Ishikawa (cell line): ENCODE measurements around the gene EIF4H.

Source experiments
- CEBPB ChIP-seq: IDR thresholded peaks from 2 replicates; pipeline ENCODE4 v1.6.1; 2012
- CREB1 ChIP-seq: IDR thresholded peaks from 2 replicates; pipeline ENCODE4 v1.6.1; 2012; ENCODE audit warnings: low read depth
- EGR1 ChIP-seq: IDR thresholded peaks from 2 replicates; pipeline ENCODE4 v1.6.1; 2012
- EP300 ChIP-seq: IDR thresholded peaks from 2 replicates; pipeline ENCODE4 v1.6.1; 2012; ENCODE audit warnings: borderline replicate concordance
- FOXM1 ChIP-seq: IDR thresholded peaks from 2 replicates; pipeline ENCODE4 v1.6.1; 2012; ENCODE audit warnings: low read depth, borderline replicate concordance
- NFIC ChIP-seq: IDR thresholded peaks from 2 replicates; pipeline ENCODE4 v1.6.1; 2012
- RAD21 ChIP-seq: IDR thresholded peaks from 2 replicates; pipeline ENCODE4 v1.6.1; 2012; ENCODE audit warnings: low read depth
- TAF1 ChIP-seq: IDR thresholded peaks from 2 replicates; pipeline ENCODE4 v1.6.1; 2012; ENCODE audit warnings: low read depth, mild to moderate bottlenecking
- TCF12 ChIP-seq: IDR thresholded peaks from 2 replicates; pipeline ENCODE4 v1.6.1; 2012; ENCODE audit warnings: low read depth
- TEAD4 ChIP-seq: IDR thresholded peaks from 2 replicates; pipeline ENCODE4 v1.6.1; 2012
- YY1 ChIP-seq: IDR thresholded peaks from 2 replicates; pipeline ENCODE4 v1.6.1; 2012; ENCODE audit warnings: low read depth
- ZBTB7A ChIP-seq: IDR thresholded peaks from 2 replicates; pipeline ENCODE4 v1.6.1; 2012; ENCODE audit warnings: low read depth
- TF ChIP-seq, protein P1 (sequence below): IDR thresholded peaks from 2 replicates; pipeline ENCODE4 v1.6.1; 2012
- TF ChIP-seq, protein P2 (sequence below): IDR thresholded peaks from 2 replicates; pipeline ENCODE4 v1.6.1; 2012; ENCODE audit warnings: low read depth, mild to moderate bottlenecking
- TF ChIP-seq, protein P3 (sequence below): IDR thresholded peaks from 2 replicates; pipeline ENCODE4 v1.6.1; 2012

EIF4H gene

DNA sequence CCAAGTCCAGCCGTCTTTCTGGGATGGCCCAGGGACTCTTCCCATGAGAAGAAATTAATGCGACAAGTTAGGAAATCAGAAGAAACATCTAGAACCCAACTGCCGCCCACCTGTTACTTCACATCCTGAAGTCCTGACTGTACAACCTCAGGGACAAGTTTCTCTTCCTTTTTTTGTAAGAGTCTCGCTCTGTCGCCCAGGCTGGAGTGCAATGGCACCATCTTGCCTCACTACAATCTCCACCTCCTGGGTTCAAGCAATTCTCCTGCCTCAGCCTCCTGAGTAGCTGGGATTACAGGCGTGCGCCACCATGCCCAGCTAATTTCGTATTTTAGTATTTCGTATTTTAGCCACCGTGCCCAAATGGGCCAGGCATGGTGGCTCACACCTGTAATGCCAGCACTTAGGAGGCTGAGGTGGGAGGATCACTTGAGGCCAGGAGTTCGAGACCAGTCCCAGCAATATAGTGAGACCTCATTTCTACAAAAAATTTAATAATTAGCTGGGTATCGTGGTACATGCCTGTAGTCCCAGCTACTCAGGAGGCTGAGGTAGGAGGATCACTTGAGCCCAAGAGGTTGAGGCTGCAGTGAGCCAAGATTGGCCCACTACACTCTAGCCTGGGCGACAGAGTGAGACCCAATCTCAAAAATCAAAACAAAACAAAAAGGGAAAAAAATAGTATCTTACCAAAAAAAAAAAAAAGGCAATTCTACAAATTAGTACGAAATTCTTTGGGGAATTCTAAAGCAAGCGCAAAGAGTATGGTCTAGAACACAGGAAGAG lies 56.5 kb downstream of the EIF4H start:
- no peak for TF ChIP-seq NFIC
- TF ChIP-seq, protein P1, sequence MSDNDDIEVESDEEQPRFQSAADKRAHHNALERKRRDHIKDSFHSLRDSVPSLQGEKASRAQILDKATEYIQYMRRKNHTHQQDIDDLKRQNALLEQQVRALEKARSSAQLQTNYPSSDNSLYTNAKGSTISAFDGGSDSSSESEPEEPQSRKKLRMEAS = no peak
- TF ChIP-seq TAF1 = no peak
- no peak for TF ChIP-seq ZBTB7A
- TF ChIP-seq TEAD4 = no peak
- TF ChIP-seq, protein P2, sequence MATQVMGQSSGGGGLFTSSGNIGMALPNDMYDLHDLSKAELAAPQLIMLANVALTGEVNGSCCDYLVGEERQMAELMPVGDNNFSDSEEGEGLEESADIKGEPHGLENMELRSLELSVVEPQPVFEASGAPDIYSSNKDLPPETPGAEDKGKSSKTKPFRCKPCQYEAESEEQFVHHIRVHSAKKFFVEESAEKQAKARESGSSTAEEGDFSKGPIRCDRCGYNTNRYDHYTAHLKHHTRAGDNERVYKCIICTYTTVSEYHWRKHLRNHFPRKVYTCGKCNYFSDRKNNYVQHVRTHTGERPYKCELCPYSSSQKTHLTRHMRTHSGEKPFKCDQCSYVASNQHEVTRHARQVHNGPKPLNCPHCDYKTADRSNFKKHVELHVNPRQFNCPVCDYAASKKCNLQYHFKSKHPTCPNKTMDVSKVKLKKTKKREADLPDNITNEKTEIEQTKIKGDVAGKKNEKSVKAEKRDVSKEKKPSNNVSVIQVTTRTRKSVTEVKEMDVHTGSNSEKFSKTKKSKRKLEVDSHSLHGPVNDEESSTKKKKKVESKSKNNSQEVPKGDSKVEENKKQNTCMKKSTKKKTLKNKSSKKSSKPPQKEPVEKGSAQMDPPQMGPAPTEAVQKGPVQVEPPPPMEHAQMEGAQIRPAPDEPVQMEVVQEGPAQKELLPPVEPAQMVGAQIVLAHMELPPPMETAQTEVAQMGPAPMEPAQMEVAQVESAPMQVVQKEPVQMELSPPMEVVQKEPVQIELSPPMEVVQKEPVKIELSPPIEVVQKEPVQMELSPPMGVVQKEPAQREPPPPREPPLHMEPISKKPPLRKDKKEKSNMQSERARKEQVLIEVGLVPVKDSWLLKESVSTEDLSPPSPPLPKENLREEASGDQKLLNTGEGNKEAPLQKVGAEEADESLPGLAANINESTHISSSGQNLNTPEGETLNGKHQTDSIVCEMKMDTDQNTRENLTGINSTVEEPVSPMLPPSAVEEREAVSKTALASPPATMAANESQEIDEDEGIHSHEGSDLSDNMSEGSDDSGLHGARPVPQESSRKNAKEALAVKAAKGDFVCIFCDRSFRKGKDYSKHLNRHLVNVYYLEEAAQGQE = no peak
- no peak for TF ChIP-seq EGR1
- TF ChIP-seq RAD21 = no peak
- TF ChIP-seq EP300 = no peak
- no peak for TF ChIP-seq FOXM1
- TF ChIP-seq, protein P3, sequence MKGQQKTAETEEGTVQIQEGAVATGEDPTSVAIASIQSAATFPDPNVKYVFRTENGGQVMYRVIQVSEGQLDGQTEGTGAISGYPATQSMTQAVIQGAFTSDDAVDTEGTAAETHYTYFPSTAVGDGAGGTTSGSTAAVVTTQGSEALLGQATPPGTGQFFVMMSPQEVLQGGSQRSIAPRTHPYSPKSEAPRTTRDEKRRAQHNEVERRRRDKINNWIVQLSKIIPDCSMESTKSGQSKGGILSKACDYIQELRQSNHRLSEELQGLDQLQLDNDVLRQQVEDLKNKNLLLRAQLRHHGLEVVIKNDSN = no peak
- no peak for TF ChIP-seq YY1
- TF ChIP-seq CREB1 = no peak

DNA sequence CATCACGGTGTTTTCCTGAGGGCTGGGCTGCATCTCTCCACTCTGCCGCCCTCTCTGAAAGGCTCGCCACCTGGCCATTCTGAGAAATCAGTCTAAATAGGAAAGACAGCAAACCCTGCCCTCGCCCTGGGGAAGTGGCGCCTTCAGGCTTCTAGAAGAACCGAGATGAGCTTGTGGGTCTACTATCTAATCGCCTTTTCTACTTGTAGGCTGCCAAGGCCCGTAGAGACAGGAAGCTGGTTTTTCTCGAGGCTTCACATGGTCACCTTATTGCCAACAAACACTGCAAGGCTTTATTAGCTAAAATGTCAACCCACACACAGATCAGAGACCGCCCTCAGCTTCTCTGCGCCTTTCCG lies 57.1 kb downstream of the EIF4H start:
- TF ChIP-seq EGR1 (no peak), YY1 (no peak), EP300 (no peak), RAD21 (no peak), TEAD4 (no peak), FOXM1 (no peak), ZBTB7A (no peak), TCF12 (no peak), CREB1 (no peak)
- TF ChIP-seq, protein P1 = no peak
- TF ChIP-seq, protein P2 = no peak
- TF ChIP-seq, protein P3 = no peak

DNA sequence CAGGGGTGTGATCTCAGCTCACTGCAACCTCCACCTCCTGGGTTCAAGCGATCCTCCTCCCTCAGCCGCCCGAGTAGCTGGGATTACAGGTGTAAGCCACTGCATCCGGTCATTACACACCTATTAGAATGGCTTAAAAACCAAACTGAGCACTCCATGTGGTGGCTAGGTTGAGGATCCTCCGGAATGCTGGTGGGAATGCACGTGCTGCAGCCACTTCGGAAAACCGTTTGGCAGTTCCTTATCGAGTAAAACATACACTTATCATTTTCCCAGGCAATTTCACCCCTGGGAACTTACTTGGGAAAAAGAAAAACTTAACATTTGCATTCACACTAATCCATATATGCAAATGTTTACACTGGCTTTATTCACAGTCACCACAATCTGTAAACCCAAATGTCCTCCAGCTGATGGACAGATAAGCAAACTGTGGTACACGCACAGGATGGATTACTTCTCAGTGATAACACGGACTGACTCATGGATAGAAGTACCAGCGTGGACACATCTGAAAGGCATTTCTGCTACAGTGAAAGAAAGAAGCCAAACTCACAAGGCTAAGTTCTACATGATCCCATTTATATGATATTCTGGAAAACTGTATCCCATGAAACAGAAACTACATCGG lies 59.6 kb downstream of the EIF4H start:
- TF ChIP-seq EP300 (no peak), RAD21 (no peak), TCF12 (no peak), NFIC (no peak), FOXM1 (no peak), CEBPB (no peak), YY1 (no peak), EGR1 (no peak), TAF1 (no peak), ZBTB7A (no peak), CREB1 (no peak), TEAD4 (no peak)
- TF ChIP-seq, protein P3 = no peak
- TF ChIP-seq, protein P2 = no peak
- TF ChIP-seq, protein P1 = no peak
